ENCODE data around the gene SORCS2.
"Not testable (repeated sequence)": the region's sequence is repeated elsewhere in the genome, so short reads cannot be mapped to it uniquely, and the experiment has no call there.

SORCS2 gene

DNA sequence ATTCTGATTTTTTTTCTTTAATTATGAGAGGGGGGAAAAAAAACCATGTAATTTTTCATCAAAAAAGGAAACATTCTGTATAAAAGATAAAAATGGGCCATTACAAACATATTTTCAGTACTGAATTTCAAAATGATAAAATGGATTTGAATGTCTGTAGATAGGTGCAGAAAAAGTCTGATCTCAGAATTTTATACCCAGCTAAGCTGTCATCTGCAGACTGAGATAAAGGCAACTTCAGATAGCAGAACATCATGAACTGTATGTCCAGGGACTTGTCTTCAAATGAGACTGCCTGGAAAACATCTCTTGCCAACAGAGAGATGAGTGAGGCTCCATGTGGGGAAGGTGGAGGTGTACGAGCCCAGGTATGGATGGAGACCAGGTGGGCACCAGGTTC lies 360.9 kb downstream of the SORCS2 start:
- no peak for DNase-seq (ENCODE audit: low spot score)

DNA sequence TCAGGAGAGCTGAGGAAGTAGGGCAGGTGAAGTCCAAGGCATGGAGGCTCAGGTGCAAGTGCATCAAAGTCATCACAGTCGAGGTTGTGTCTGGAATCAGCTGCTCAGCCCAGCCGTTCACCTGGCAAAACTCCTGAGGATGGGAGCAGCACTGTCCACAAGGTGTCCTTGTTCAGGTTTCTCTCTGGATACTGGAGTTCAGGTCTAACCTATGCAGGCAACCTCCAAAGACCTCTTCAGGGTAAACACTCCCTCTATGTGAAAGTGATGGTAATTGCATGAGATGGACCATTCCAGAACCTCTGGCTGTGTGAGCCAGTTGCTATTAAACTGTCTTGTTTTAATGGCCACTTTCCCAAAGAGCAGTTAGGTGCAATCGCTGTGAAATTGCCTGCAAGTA lies 362.6 kb downstream of the SORCS2 start:
- DNase-seq (ENCODE audit: low spot score): no peak

DNA sequence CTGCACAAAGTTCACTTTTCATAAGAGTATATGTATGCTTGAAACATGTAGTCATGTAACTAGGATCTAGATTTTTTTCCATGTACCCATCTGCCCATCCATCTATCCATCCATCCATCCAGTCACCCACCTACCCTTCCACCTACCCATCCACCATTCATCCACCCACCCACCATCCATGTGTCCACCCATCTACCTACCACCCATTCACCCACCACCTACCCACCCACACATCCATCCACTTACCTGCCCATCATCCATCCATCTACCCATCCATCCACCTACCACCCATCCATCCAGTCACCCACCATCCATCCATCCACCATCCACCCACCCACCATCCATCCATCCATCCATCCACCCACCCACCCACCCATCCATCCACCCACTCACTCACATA lies 364.2 kb downstream of the SORCS2 start:
- no peak for DNase-seq (ENCODE audit: low spot score)

DNA sequence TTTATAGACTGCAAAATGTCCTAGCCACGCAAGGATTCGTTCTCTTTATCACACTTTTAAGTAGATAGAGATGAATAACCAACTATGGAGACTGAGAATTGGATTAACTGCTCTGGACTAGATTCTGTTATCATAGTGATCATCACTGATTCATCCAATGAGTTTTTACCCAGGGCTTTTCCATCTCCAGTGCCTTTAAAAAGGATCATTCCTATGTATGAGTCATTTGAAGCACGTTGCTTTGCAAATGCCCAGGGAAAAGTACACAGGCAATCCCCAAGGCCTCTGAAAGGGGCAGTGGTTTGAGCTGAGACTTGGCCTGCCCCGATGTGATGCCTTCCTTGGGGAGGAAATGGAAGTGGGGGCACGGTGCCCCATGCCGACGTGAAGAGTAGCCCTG lies 365.1 kb downstream of the SORCS2 start:
- no peak for DNase-seq (ENCODE audit: low spot score)

DNA sequence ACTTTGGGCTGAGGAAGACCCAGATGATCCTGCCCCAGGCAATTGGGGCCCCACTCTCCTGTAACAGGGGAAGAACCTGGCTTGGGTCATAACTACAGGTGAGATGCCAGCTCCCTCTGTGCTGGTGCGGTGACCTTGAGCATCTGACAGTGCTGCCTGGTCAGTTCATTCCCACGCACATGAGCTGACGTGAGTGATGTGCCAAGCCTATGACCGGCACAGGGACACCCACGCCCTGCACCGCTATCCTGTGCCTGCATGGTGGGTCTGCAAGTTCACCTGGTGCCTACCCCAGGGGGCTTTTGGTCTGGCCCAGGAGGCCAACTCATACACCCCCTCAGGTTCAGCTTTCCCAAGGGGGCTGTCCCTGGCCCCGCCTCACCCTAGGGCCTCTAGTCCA lies 366.1 kb downstream of the SORCS2 start:
- no peak for DNase-seq (ENCODE audit: low spot score)

DNA sequence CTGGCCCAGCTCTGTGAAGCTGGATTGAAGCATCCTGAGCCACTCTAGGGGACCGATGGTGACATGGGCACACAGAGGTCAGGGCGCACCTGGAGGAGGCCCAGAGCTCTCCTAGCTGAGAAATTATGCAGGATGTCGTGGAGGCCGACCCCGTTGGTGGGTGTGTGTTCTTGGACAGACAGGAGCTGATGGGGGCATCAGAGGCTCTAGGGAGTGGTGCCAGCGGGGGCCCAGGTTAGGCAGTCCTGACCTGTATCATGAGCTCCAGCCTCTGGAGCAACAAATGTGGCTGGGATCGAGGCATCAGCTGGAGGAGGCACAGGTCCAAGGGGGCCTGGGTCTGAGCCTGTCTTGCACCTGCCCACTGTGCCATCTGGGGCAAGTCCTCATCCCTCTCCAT lies 367.0 kb downstream of the SORCS2 start:
- DNase-seq (ENCODE audit: low spot score): no peak

DNA sequence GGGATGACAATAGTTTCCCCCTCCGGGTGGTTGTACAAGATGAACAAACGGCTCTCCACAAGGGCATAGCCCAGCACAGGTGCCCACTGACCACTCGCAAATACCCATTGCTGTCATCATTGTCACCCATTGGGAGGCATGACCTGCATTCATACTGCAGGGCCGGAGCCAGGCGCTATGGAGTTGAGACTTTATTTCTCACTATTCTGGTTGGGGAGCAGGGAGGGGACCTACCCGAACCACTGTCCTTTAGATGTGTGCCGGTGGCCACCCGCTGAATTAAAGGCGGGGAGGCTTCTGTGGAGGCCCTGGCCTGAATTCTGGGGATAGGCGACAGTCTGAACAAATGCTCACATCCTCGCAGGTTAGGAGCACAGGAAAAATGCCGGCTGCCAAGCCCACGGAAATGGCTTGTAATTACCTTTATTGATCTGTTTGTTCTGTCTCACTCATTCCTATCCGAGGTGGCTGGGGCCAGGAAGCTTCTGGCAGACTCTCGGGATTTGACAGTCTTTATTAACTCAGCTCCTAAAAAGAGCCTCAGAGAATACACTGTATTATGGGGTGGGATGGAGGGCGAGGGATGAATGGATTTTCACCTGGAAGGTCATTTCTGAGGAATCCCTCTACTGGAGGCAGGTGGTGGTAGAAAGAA lies 367.5 kb downstream of the SORCS2 start:
- no peak for DNase-seq (ENCODE audit: low spot score)

DNA sequence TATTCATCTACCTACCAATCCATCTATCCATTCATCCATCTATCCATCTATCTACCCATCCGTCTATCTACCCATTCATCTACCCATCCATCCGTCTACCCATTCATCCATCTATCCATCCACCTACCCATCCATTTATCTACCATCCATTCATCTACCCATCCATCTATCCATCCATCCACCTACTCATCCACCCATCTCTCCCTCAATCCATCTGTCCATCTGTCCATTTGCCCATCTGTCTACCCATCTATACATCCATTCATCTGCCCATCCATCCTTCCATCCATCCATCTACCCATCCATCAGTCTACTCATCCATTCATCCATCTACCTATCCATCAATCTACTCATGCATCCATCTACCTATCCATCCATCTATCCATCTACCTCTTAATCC lies 369.2 kb downstream of the SORCS2 start:
- DNase-seq (ENCODE audit: low spot score): no peak

DNA sequence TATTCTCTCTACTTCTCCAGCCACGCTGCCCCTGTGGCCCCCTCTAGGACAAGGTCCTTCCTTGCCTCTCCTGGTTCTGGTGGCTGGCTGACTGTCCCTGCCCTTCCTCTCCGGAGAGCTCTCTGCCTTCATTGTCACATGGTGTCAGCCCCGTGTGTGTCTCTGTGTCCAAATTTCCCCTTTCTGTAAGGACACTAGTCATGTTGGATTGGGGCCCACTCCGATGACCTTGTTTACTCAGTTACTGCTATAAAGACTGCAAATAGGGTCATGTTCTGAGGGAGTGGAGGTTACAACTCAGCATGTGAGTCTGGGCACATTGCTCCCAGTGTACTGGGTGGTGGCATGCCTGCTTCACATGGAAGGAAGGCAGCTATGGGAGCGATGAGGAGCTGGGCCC lies 371.9 kb downstream of the SORCS2 start:
- no peak for DNase-seq (ENCODE audit: low spot score)

DNA sequence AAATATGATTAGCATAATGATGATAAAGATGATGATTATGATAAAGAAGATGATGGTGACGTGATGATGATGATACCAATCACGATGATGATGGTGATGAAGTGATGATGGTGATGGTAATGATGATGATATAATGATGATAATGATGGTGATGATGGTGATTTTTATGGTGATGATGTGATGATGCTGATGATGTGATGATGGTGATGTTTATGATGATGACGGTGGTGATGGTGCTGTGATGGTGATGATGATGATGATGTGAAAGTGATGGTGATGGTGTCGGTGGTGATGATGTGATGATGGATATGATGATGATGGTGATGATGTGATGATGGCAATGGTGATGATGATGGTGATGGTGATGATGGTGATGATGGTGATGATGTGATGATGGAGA lies 373.1 kb downstream of the SORCS2 start:
- DNase-seq (ENCODE audit: low spot score): no peak

DNA sequence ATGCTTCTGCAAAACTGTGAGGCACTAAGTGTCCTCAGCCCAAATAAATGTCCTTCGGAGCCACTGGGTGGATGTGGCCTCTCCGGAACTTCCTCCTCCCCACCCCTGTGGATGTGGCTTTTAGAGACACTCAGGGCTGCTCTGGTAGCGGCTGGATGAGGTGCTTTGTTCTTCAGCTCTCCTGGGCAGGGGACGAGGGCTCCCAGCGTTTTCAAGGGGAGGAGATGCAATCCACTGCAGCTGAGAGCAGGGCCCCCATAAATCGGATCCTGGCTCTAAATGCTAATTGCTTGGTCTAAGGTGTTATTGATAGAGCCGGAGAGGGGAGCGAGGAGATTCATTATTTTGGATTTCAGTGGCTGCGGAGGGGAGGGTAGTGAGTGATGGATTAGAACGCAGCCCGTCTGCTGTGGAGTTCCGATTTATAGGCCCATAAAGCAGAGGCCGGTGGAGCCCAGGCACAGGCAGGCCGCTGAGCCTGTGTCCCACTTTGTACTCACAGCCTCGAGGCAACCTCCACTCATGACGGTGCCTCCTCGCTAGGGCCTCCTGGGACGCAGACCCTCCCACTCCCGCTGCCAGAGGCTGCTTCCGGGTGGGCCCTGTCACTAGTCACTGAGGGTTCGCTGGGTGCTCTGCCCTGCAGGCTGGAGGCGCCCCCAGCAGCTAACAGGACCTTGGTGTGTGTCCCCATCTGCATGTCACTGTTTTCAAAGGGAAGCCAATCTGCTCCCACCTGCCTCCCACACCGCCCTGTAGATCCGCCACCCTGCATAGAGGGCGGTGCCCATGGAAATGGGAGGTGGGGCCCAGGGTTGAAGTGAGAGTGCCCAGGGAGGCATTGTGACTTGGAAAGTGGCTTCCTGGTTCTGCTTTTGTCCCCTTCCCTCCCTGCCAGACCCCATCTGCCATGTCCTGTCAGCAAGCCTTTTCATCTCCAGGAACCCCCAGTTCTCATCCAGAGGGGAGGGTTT lies 377.8 kb downstream of the SORCS2 start:
- DNase-seq (ENCODE audit: low spot score): no peak

DNA sequence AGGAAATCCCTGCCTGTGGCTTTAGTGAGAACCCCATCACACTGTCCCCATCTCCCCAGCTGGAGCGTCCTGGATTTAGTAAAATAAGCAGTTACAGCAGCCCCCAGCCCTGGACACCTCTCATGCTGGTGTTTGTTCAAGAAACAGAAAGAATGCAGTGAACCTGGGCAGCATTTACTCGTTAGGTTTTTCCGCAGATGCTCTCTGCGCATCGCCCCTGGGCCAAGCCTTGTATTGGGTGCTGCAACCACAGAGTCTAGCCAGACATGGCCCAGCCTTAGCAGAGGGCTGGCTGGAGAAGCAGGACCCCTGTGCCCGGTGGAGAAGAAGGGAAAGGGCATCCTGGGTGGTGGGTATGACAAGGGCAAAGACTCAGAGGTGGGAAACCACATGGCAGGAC lies 378.7 kb downstream of the SORCS2 start:
- DNase-seq (ENCODE audit: low spot score): no peak

DNA sequence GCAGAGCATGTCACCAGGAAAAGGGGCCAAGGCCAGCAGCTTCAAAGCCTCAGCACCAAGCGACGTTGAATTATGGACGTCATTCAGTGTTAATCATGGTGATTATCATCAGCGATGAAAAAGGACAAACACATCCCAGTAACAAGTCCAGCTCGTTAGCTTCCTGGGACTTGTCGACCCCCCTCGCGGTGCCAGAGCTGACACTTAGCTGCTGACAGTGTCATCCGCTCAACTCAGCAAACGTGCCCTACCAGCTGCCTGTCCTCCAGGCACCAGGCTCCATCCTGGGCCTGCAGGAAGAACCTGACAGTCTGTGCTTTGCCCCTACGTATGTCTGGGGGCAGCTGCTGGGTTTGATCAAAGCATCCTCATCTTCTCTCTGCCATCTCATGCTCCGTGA lies 379.4 kb downstream of the SORCS2 start:
- DNase-seq (ENCODE audit: low spot score): no peak

DNA sequence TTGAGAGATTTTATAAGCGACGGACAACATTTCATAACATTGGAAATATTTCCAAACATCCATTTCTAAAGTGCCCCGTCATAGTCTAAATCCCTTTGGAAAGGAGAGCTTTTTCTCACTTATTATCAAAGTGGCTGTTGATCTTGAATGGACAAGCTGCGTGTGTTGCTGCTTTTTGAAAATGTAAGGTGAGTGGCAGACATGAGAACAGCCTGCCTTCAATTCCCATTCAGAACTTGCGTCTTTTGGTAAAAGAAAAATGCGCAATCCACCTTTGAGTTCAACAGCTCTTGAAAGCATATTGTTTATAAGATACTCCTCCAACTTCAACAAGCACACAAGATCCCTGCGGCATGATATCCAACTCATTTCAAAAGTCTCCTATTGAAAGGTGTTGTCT lies 380.6 kb downstream of the SORCS2 start:
- DNase-seq (ENCODE audit: low spot score): no peak

DNA sequence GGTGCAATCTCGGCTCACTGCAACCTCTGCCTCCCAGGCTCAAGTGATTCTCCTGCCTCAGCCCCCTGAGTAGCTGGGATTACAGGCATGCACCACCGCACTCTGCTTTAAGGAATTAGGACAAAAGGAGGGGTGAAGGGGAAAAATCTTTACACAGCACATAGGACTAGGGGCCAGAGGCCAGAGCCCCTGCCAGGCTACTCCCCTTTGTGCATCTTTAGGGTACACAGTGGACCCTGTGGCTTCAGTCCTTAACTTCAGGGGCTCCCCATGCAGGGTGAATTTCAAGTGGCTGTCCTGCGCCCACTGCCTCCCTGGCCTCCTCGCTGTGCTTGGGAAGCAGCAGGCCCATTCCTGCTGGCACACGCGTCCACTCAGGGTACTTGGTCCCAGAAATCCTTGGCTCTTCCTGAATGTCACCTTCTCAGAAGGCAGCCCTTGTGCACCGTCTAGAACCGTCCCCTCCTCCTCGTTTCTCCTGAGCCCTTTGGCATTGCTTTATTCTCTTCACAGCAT lies 381.3 kb downstream of the SORCS2 start:
- no peak for DNase-seq (ENCODE audit: low spot score)

DNA sequence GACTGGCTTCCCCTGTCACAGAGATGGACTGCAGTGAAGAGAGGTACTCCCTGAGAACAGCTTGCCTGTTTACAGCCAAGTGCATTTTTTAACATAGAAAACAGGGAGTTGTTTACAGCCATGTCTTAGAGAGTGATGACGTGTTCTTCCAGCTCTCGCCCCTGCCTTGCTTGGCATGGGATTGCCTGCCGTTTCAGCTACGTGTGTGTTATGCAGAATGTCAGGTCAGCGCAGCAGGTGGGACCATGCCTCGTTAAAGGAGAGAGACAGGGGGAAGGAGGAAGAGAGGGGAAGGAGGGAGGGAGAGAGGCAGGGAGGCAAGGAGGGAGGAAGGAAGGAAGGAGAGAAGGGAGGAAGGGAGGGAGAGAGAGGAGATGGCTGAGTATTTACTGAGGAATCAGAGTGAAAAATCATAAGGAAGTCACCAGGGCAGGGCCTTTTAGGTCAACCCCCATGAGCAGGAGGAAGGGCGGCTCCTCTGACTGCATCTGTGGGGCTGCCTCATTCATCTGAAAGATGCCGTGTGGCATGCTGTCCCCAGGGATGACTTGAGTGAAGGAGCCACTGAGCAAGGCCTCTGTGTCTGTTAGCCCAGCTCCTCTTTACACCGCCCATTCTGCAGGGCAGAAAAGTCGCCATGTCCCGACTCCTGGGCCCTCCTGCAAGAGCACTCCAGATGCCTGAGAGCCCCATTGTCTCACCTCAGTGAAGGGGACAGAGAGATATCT lies 382.1 kb downstream of the SORCS2 start:
- DNase-seq (ENCODE audit: low spot score): no peak

DNA sequence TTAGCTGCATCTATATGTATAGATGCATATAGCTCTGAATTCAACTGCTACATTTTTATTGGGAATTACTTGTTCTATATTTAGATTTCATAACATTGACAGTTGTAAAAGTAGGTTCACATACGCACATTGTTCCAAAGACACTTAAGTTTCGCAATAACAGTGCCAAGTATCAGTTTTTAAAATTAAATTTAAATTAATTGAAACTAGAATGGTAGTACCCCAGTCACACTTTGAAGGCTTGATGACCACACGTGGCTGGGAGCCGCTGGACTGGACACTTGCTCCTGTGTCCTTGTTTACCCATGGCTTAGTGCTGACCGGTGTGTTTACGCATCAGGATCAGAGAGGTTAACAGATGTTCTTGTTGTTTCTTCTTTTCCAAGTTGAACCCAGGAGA lies 383.1 kb downstream of the SORCS2 start:
- DNase-seq (ENCODE audit: low spot score): no peak

DNA sequence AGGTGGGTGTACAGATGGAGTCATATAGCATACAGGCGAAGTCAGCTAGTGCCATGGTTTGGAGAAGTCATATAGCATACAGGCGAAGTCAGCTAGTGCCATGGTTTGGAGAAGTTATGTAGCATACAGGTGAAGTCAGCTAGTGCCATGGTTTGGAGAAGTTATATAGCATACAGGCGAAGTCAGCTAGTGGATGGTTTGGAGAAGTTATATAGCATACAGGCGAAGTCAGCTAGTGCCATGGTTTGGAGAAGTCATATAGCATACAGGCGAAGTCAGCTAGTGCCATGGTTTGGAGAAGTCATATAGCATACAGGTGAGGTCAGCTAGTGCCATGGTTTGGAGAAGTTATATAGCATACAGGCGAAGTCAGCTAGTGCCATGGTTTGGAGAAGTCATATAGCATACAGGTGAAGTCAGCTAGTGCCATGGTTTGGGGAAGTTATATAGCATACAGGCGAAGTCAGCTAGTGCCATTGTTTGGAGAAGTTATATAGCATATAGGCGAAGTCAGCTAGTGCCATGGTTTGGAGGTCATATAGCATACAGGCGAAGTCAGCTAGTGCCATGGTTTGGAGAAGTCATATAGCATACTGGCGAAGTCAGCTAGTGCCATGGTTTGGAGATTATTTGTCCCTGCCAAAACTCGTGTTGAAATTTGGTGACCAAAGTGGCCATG lies 385.2 kb downstream of the SORCS2 start:
- DNase-seq (ENCODE audit: low spot score): not testable (repeated sequence)

DNA sequence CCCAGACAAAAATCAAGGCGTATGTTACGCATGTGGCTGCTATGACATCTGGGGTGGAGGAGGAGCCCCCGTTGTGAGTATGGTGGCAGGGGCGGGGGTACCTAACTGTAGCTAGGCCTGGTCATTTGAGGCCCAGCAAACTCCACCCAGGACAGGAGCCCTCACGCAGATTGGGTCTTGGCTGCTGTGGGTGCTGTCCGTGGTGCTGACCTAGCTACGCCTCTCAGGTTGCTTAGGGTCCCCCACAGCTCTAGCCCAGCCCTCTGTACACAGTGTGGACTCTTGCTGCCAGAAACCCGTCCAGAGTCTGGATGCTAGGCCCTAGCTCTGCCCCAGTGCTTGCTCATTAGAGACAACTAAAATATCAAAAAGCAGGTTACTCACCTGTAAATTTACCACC lies 389.1 kb downstream of the SORCS2 start:
- no peak for DNase-seq (ENCODE audit: low spot score)

DNA sequence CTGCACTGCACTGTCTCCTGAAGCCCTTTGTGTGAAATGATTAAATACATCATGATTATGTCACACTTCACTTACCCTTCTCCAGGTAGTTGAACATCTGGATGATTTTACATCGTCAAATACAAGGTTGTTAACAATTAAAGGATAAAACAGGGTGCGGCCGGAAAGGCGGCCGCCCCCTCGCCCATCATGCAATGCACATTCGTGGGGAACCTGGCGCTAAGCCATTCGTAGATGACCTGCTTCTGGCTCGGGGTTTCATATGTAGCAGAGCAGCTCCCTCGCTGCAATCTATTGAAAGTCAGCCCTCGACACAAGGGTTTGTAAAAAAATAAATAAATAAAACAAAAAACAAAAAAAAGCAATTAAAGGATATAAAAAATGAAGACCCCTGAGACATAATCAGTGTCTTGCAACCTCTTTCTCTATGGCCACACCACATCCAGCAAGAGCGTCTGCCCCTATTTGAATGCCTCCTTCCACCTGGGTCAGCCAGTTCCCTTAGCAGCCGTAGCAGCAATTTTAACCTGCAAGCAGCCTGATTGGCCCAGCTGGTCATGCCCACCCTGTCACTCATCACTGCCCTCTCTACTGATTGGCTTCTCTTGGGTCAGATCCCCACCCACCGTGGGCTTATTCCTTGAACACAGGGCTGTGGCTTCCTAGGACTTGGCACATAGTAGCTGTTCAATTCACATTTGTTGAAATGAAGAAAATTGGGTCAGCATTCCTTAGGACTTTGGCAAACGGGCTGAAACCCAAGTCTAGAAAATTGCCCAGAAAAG lies 390.2 kb downstream of the SORCS2 start:
- no peak for DNase-seq (ENCODE audit: low spot score)

DNA sequence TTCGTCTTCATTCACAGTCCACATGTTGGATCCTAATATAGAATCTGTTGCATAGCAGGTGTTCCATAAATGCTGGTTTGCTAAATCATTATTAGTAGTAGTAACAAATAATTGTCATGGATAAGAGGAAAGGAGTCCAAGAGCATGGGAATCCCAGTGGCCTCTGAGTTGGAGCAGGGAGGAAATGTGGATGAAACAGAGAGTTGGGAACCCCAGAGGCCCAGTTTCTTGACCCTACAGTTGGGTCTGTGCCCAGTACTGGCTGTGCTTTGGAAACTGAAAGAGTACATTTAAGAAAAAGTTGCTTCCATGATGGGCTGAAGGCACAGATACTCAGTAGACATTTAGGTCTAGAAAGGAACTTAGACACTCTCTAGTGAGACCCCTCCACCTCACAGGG lies 391.8 kb downstream of the SORCS2 start:
- no peak for DNase-seq (ENCODE audit: low spot score)
